ENCODE results near the gene GALNTL6.

The GALNTL6 gene

GRCh38 chr4:173061160-173061559 lies 1248.0 kb downstream of the GALNTL6 start:
- TF ChIP-seq CTCF (IDR thresholded peaks at IDR 0.05; ENCODE audit: low read depth, low read length) = no peak
- no peaks in the 10 kb centered on the region for H3K4me1 ChIP-seq
- no peaks in the 10 kb centered on the region for H3K9me3 ChIP-seq
- DNase-seq = no peak
- no peak overlapping the region for H3K4me3 ChIP-seq (ENCODE audit: low read depth, low read length)
- H3K27me3 ChIP-seq = no peaks in the 10 kb centered on the region
- H3K36me3 ChIP-seq = no peaks in the 10 kb centered on the region

GRCh38 chr4:173073939-173074500 lies 1260.8 kb downstream of the GALNTL6 start:
- no peaks in the 10 kb centered on the region; the same call in 1 of the 2 replicates for H3K9me3 ChIP-seq
- no peaks in the 10 kb centered on the region for H3K4me1 ChIP-seq
- H3K36me3 ChIP-seq = no peaks in the 10 kb centered on the region
- no peaks in the 10 kb centered on the region for H3K27me3 ChIP-seq
- no peak for DNase-seq
- TF ChIP-seq CTCF (IDR thresholded peaks at IDR 0.05; ENCODE audit: low read depth, low read length) = no peak
- H3K4me3 ChIP-seq (ENCODE audit: low read depth, low read length) = no peak overlapping the region

GRCh38 chr4:173074501-173074946 lies 1261.3 kb downstream of the GALNTL6 start:
- H3K36me3 ChIP-seq = no peaks in the 10 kb centered on the region
- no peaks in the 10 kb centered on the region for H3K4me1 ChIP-seq
- H3K4me3 ChIP-seq (ENCODE audit: low read depth, low read length) = no peak overlapping the region
- DNase-seq = no peak
- TF ChIP-seq CTCF (IDR thresholded peaks at IDR 0.05; ENCODE audit: low read depth, low read length) = no peak
- no peaks in the 10 kb centered on the region; the same call in 1 of the 2 replicates for H3K9me3 ChIP-seq
- no peaks in the 10 kb centered on the region for H3K27me3 ChIP-seq

GRCh38 chr4:173076903-173077634 lies 1263.9 kb downstream of the GALNTL6 start:
- Histone ChIP-seq H3K4me3 (ENCODE audit: low read depth, low read length) (no peak overlapping the region), H3K36me3 (no peaks in the 10 kb centered on the region), H3K4me1 (no peaks in the 10 kb centered on the region), H3K9me3 (no peaks in the 10 kb centered on the region), H3K27me3 (no peaks in the 10 kb centered on the region)
- DNase-seq = no peak
- no peak for TF ChIP-seq CTCF (IDR thresholded peaks at IDR 0.05; ENCODE audit: low read depth, low read length)

GRCh38 chr4:173088144-173088543 lies 1274.9 kb downstream of the GALNTL6 start:
- no peaks in the 10 kb centered on the region for H3K9me3 ChIP-seq
- H3K36me3 ChIP-seq = no peaks in the 10 kb centered on the region
- H3K4me3 ChIP-seq (ENCODE audit: low read depth, low read length) = no peak overlapping the region
- no peak for TF ChIP-seq CTCF (IDR thresholded peaks at IDR 0.05; ENCODE audit: low read depth, low read length)
- no peaks in the 10 kb centered on the region for H3K4me1 ChIP-seq
- H3K27me3 ChIP-seq = no peaks in the 10 kb centered on the region
- DNase-seq = no peak

Data from BE2C (cell line).